Chondrocyte (in vitro differentiated cells): ENCODE data around the gene OGA. TPM values are rescaled to one million over a fixed set of nuclear protein-coding genes. Genes with fewer than 3 reads are reported as not detected.
A peak's percentile ranks its signal among the peaks of the same experiment; 100 is the strongest.

Experiments
- DNase-seq: peaks from one replicate; pipeline ENCODE4 v3.0.0; 2021; ENCODE audit warnings: mixed read lengths, low spot score
- H3K27ac Mint-ChIP-seq: one replicate; pipeline ENCODE4 v1.8.0; 2021; ENCODE audit warnings: mild to moderate bottlenecking, moderate library complexity, mixed read lengths; ENCODE audit not compliant: unreplicated experiment
- H3K27me3 Mint-ChIP-seq: 2 replicates; pipeline ENCODE4 v1.8.0; 2021; ENCODE audit warnings: low read depth, mixed read lengths
- H3K36me3 Mint-ChIP-seq: 2 replicates; pipeline ENCODE4 v1.8.0; 2021; ENCODE audit warnings: low read depth, mixed read lengths
- H3K4me1 Mint-ChIP-seq: 2 replicates; pipeline ENCODE4 v1.8.0; 2021; ENCODE audit warnings: low read depth, mild to moderate bottlenecking, mixed read lengths
- H3K4me3 Mint-ChIP-seq: one replicate; pipeline ENCODE4 v1.8.0; 2021; ENCODE audit warnings: mild to moderate bottlenecking, moderate library complexity, mixed read lengths; ENCODE audit not compliant: unreplicated experiment
- H3K9me3 Mint-ChIP-seq: 2 replicates; pipeline ENCODE4 v1.8.0; 2021; ENCODE audit warnings: low read depth, mixed read lengths
- CTCF ChIP-seq: fragments of 200-600 bp; sonication (generic); IDR thresholded peaks from 2 replicates; pipeline ENCODE4 v1.5.0; 2021; ENCODE audit warnings: antibody characterized with exemption, mild to moderate bottlenecking, moderate library complexity
- total RNA-seq: library from RNA; stranded (reverse); gene quantifications from 3 replicates; pipeline ENCODE4 v1.2.1, GENCODE V29; 2021

Gene OGA
- total RNA-seq, 1 donor from 2014 or later = 75.5 TPM

GRCh38 chr10:101834341-101834740, 16.1 kb upstream of the OGA start:
- Mint-ChIP-seq H3K27ac (no peak overlapping the region), H3K4me1 (peaks cover 26% of the 10 kb centered on the region), H3K9me3 (no peaks in the 10 kb centered on the region), H3K36me3 (no peaks in the 10 kb centered on the region), H3K4me3 (no peak overlapping the region), H3K27me3 (no peaks in the 10 kb centered on the region)
- no peak for TF ChIP-seq CTCF
- peak; percentile 57 for DNase-seq

GRCh38 chr10:101833466-101833865, 15.2 kb upstream of the OGA start:
- H3K4me3 Mint-ChIP-seq = no peak overlapping the region
- peak; percentile 14 for DNase-seq
- no peaks in the 10 kb centered on the region for H3K27me3 Mint-ChIP-seq
- no peaks in the 10 kb centered on the region for H3K9me3 Mint-ChIP-seq
- H3K4me1 Mint-ChIP-seq = peaks cover 22% of the 10 kb centered on the region
- no peaks in the 10 kb centered on the region for H3K36me3 Mint-ChIP-seq
- no peak for TF ChIP-seq CTCF
- H3K27ac Mint-ChIP-seq = no peak overlapping the region

- H3K27ac Mint-ChIP-seq = no peak overlapping the region
- peaks cover 22% of the 10 kb centered on the region for H3K4me1 Mint-ChIP-seq
- no peaks in the 10 kb centered on the region for H3K27me3 Mint-ChIP-seq
- peaks cover under 1% of the 10 kb centered on the region for H3K36me3 Mint-ChIP-seq
- DNase-seq = peak; percentile 34
- no peaks in the 10 kb centered on the region for H3K9me3 Mint-ChIP-seq
- H3K4me3 Mint-ChIP-seq = no peak overlapping the region
- TF ChIP-seq CTCF = no peak
Observed at GRCh38 chr10:101832325-101832771, 14.1 kb upstream of the OGA start.

- H3K9me3 Mint-ChIP-seq = no peaks in the 10 kb centered on the region
- peak; percentile 53 for DNase-seq
- no peak for TF ChIP-seq CTCF
- H3K27me3 Mint-ChIP-seq = no peaks in the 10 kb centered on the region
- H3K27ac Mint-ChIP-seq = peak overlapping the region; percentile 89
- peaks cover 22% of the 10 kb centered on the region for H3K4me1 Mint-ChIP-seq
- peaks cover 3% of the 10 kb centered on the region for H3K36me3 Mint-ChIP-seq
- H3K4me3 Mint-ChIP-seq = peak overlapping the region; percentile 74
Observed at GRCh38 chr10:101831169-101831811, 13.0 kb upstream of the OGA start.

GRCh38 chr10:101830322-101831168, 12.3 kb upstream of the OGA start:
- H3K4me1 Mint-ChIP-seq = peaks cover 22% of the 10 kb centered on the region
- peak overlapping the region; percentile 74 for H3K4me3 Mint-ChIP-seq
- peaks cover 3% of the 10 kb centered on the region for H3K36me3 Mint-ChIP-seq
- no peaks in the 10 kb centered on the region for H3K27me3 Mint-ChIP-seq
- TF ChIP-seq CTCF = no peak
- H3K27ac Mint-ChIP-seq = peak overlapping the region; percentile 89
- H3K9me3 Mint-ChIP-seq = no peaks in the 10 kb centered on the region
- DNase-seq = peak; percentile 93
